ENCODE measurements around the gene SELENOM.

DNA sequence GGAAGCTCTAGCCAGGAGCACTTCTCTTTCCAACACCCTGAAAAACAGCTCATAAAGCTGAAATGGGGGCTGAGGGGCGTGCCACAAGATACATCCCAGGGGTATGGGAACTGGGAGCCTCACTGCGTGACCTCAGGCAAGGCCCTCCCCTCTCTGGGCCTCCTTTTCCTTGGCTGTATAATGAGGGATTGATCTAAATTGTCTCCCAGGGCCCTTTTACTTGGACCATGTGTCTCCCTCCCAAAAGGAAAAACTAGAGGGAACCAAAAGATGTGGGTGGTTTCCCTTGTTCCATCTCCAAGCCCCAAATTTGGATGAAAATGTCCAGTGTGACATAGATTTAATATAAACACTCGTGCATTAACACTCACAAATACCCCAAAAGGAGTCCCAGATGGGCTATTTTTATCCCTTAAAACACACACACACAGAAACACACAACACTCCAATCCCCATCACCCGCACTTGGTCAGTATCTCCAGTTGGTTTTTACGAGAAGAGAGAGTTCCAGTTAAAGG, 52.2 kb downstream of the SELENOM start:
- TF ChIP-seq EZH2 (IDR thresholded peaks at IDR 0.05; ENCODE audit: low read length), result no peak
- TF ChIP-seq, protein P1, sequence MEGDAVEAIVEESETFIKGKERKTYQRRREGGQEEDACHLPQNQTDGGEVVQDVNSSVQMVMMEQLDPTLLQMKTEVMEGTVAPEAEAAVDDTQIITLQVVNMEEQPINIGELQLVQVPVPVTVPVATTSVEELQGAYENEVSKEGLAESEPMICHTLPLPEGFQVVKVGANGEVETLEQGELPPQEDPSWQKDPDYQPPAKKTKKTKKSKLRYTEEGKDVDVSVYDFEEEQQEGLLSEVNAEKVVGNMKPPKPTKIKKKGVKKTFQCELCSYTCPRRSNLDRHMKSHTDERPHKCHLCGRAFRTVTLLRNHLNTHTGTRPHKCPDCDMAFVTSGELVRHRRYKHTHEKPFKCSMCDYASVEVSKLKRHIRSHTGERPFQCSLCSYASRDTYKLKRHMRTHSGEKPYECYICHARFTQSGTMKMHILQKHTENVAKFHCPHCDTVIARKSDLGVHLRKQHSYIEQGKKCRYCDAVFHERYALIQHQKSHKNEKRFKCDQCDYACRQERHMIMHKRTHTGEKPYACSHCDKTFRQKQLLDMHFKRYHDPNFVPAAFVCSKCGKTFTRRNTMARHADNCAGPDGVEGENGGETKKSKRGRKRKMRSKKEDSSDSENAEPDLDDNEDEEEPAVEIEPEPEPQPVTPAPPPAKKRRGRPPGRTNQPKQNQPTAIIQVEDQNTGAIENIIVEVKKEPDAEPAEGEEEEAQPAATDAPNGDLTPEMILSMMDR (optimal IDR thresholded peaks at IDR 0.05 in 1 of 3, IDR thresholded peaks at IDR 0.05 in 1 of 3, conservative IDR thresholded peaks at IDR 0.05 in 1 of 3; ENCODE audit: extremely low read depth in 1 of 3, insufficient read depth in 2 of 3, low read length in 3 of 3), result no peak

Data from keratinocyte (primary cell).